ENCODE data around the gene C19orf67. TPM values are rescaled to one million over a fixed set of nuclear protein-coding genes. Genes with fewer than 3 reads are reported as not detected.

Gene C19orf67
- total RNA-seq, 2 experiments from 2014 or later, result not detected

DNA sequence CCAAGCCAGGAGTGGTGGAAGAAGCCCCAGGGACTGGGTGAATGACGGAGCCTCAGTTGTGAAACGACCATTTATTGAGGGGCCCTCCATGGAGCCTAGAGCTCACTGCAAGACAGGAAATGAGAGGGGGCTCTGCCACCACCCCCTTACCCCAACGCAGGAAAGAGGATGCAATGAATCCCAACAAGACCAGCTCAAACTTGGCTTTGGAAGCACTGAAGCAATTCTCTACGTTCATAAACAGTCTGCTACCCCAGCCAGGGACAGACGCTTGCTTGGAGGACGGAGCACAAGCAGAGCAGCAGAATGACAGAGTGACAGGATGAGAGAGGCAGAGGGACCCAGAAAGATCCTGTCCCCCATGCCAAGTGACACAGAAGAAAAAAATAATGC lies 30.9 kb upstream of the C19orf67 start:
- Mint-ChIP-seq H3K4me1 (peaks cover 47% of the 10 kb centered on the region), H3K4me3 (peak overlapping the region; percentile 77), H3K36me3 (peaks cover 2% of the 10 kb centered on the region), H3K27ac (peak overlapping the region; percentile 21), H3K9me3 (ENCODE audit: low read depth) (no peaks in the 10 kb centered on the region), H3K27me3 (no peaks in the 10 kb centered on the region)
- ATAC-seq, result no peak
- DNase-seq, result no peak
- CTCF ChIA-PET, result interaction anchor here (1.4 to 6.3 kb wide), 5 partner anchors 15 to 236 kb away, joined by 3 to 59 read pairs (median 12); partner anchors contain the start of gene ASF1B

DNA sequence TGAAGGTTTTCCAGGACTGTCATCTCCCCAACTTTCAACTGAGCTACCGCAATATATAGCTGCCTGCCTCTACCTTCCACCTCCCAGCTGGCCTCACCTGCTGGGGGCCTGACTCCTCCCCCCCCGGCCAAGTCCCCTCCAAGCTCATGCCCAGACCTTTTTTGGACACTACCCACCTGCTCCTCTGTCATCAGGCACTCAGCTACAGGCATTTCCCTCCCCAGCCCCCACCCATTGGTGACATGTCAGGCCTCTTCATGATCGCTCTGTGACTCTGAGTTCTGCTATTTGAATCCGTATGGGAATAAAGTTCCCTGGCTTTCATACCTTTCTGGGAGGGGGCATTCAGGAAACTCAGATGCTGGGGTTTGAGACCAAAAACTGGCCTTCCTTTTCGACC lies 30.2 kb upstream of the C19orf67 start:
- Mint-ChIP-seq H3K9me3 (ENCODE audit: low read depth) (no peaks in the 10 kb centered on the region), H3K27me3 (no peaks in the 10 kb centered on the region), H3K27ac (no peak overlapping the region), H3K36me3 (no peaks in the 10 kb centered on the region), H3K4me1 (peaks cover 47% of the 10 kb centered on the region), H3K4me3 (peak overlapping the region; percentile 77)
- ATAC-seq (no peak), DNase-seq (no peak)
- CTCF ChIA-PET, result interaction anchor here (0.7 to 6.3 kb wide), 13 partner anchors 9 to 390 kb away, joined by 3 to 59 read pairs (median 4); partner anchors contain the start of gene ASF1B

DNA sequence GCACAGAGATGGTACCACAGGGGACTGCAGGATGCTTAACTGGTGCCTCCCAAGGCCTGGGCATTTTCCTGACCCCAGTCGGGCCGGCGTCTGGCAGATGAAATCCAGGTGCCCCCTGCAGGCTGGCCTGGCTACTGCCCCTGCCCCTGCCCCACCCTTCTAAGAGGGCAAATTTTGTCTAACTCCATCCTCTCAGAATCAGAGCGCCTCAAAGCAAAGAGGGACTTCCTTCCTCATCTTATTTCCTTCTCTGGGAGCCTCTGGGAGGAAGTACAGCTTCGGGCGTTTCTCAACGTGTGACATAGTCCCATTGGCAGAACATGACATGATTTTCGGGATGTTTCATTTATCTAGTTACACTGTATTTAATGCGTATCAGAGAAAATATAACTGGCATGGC lies 29.3 kb upstream of the C19orf67 start:
- CTCF ChIA-PET, result interaction anchor here (0.7 to 6.3 kb wide), 20 partner anchors 10 to 391 kb away, joined by 3 to 59 read pairs (median 4); partner anchors contain the start of genes ASF1B and IL27RA
- DNase-seq (peak; percentile 70), ATAC-seq (no peak)
- H3K36me3 Mint-ChIP-seq, result no peaks in the 10 kb centered on the region
- H3K27ac Mint-ChIP-seq, result no peak overlapping the region
- H3K4me3 Mint-ChIP-seq, result no peak overlapping the region
- peaks cover 47% of the 10 kb centered on the region for H3K4me1 Mint-ChIP-seq
- H3K27me3 Mint-ChIP-seq, result no peaks in the 10 kb centered on the region
- no peaks in the 10 kb centered on the region for H3K9me3 Mint-ChIP-seq (ENCODE audit: low read depth)

DNA sequence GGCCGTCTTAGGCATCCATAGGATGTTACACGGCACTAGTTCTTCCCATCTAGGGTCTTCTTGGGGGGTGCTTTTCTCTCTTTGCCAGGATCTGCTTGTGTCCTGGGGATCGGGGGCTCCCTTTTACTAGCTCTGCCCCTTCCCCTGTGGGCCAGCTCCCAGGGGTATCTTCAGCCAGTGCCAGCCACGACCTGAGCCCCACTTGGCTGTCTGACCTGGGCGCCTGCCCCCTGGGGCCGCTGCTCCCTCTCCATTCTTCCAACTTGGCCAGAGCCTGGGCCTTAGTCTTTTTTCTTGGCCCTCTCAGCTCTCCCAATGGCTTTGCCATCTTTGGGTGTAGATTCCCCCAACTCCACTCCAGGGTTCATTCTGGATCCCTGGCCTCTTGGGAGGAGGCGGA lies 28.9 kb upstream of the C19orf67 start:
- no peak for ATAC-seq
- Mint-ChIP-seq H3K27me3 (no peaks in the 10 kb centered on the region), H3K4me1 (peaks cover 47% of the 10 kb centered on the region), H3K27ac (no peak overlapping the region), H3K4me3 (no peak overlapping the region), H3K9me3 (ENCODE audit: low read depth) (no peaks in the 10 kb centered on the region), H3K36me3 (no peaks in the 10 kb centered on the region)
- CTCF ChIA-PET, result interaction anchor here (0.8 to 6.3 kb wide), 19 partner anchors 10 to 247 kb away, joined by 3 to 59 read pairs (median 5); partner anchors contain the start of genes ASF1B and IL27RA
- no peak for DNase-seq

DNA sequence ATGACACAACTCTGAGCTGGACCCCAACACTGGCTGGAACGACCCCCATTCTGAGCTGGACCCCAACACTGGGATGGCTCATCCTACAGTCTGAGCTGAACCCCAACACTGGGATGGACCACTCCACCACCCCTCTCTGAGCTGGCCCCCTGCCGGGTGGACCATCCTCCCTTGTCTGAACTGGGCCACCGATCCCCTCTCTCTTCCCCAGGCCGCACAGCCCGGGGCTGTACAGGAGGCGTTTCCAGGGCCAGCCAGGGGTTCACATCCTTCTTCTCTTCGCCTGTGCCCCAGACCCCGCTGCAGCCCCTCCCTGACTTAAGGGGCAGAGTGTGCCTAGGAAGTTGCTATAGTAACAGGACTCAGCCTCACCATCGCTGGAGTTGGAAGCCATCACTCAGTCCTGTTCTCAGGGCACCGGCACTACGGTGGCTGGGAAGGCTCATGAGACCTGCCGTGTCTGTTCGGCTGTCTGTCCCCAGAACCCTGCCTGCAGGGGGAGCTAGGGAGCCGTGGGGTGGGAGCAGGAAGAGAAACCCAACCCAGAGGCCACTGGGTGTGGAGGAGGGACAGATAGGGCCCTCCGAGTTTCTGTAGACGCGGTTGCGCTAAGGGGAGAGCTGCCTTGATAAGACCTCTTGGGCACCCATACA lies 28.3 kb upstream of the C19orf67 start:
- ATAC-seq (no peak), DNase-seq (peak; percentile 69)
- Mint-ChIP-seq H3K9me3 (ENCODE audit: low read depth) (no peaks in the 10 kb centered on the region), H3K36me3 (no peaks in the 10 kb centered on the region), H3K4me3 (no peak overlapping the region), H3K4me1 (peaks cover 44% of the 10 kb centered on the region), H3K27me3 (no peaks in the 10 kb centered on the region), H3K27ac (no peak overlapping the region)
- CTCF ChIA-PET, result interaction anchor here (0.8 to 6.3 kb wide), 20 partner anchors 9 to 247 kb away, joined by 3 to 59 read pairs (median 5); partner anchors contain the start of genes ASF1B and IL27RA

DNA sequence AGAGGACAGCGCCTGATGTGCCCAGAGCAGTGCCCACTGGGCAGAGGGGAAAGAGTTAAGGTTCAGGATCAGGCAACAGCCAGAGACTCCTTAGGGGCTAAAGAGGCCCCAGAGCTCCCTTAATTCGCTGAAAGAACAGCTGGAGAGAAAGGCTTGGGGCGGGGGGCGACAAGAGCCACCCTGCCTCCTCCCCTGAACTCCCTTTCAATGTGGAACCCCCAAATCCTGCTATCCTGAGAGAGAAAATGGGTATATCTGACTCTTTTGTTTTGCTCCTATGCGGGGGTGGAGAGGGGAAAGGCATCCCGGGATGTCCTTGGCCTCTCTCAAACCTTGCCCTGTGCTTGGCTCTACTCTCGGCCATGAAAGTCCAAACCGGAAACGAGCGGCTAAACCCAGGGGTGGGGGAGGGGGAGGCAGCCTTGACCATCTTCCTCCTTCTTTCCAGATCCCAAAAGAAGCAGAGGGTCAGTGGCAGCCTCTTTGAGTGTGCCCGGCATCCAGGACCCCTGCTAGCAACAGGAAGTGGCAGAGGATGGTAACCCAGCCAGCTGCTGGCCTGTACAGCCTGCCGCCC lies 27.3 kb upstream of the C19orf67 start:
- H3K27ac Mint-ChIP-seq, result no peak overlapping the region
- H3K4me3 Mint-ChIP-seq, result no peak overlapping the region
- ATAC-seq (no peak), DNase-seq (no peak)
- H3K27me3 Mint-ChIP-seq, result no peaks in the 10 kb centered on the region
- no peaks in the 10 kb centered on the region for H3K36me3 Mint-ChIP-seq
- CTCF ChIA-PET, result interaction anchor here (0.7 to 6.3 kb wide), 7 partner anchors 8 to 232 kb away, joined by 3 to 59 read pairs (median 8); partner anchors contain the start of gene ASF1B
- peaks cover 38% of the 10 kb centered on the region for H3K4me1 Mint-ChIP-seq
- H3K9me3 Mint-ChIP-seq (ENCODE audit: low read depth), result no peaks in the 10 kb centered on the region

DNA sequence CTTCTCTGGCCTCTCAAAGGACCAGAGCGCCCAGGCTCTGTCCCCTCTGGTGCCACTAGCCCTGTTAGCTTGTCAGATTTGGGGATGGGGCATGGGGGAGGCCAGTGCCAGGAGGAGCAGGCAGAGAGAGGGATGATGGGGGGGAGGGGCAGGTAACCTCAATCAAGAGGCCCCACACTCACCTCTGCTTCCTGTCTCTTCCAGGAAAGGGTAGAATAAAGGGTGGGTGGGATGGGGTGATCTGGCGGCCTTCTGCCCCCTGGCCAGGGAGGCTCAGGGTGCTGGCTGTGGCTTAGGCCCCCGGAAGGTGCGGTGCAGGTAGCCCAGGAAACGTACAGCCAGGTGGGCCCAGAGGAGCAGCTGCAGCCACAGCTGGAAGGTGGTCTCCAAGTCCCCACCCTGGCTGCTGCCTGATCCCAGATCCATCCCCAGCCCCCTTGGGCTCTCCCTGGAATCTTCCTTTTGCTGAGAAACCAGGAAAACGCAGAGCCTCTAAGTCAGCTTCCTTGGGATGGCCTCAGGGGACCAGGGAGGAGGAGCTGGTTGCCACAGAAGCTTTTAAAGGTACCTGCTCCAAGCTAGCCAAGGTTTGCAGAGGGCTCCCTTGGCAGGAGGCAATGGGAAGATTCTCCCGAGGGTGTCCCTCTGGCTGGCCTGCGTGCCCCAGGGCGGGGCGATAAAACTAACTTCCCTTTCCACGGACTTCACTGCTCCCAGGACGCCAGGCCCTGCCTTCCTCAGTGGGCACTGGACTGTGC lies 26.6 kb upstream of the C19orf67 start:
- H3K27me3 Mint-ChIP-seq, result no peaks in the 10 kb centered on the region
- H3K4me3 Mint-ChIP-seq, result no peak overlapping the region
- CTCF ChIA-PET, result interaction anchor here (0.7 to 6.3 kb wide), 2 partner anchors 23 to 52 kb away, joined by 3 to 59 read pairs; partner anchors contain the start of gene ASF1B
- DNase-seq, result no peak
- no peak for ATAC-seq
- no peak overlapping the region for H3K27ac Mint-ChIP-seq
- H3K9me3 Mint-ChIP-seq (ENCODE audit: low read depth), result no peaks in the 10 kb centered on the region
- H3K36me3 Mint-ChIP-seq, result no peaks in the 10 kb centered on the region
- peaks cover 37% of the 10 kb centered on the region for H3K4me1 Mint-ChIP-seq

DNA sequence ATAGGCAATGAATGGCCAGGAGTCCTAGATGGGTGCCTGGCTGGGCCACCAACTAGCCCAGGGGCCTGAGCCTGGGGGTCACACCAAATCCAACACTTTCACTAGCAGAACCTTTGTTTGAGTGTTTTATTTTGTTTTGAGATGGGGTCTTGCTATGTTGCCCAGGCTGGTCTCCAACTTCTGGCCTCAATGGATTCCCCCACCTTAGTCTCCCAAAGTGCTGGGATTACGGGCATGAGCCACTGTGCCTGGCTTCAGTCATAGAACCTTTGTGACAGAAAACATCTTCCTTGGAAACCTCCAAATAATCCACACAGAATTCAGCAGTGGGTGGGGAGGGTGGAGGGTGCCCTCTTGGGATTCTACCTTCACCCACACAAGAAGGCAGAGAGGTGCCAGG lies 25.9 kb upstream of the C19orf67 start:
- H3K4me1 Mint-ChIP-seq, result peaks cover 32% of the 10 kb centered on the region
- no peaks in the 10 kb centered on the region for H3K36me3 Mint-ChIP-seq
- CTCF ChIA-PET, result no interaction called here
- H3K27me3 Mint-ChIP-seq, result no peaks in the 10 kb centered on the region
- DNase-seq (no peak), ATAC-seq (no peak)
- H3K4me3 Mint-ChIP-seq, result no peak overlapping the region
- no peak overlapping the region for H3K27ac Mint-ChIP-seq
- no peaks in the 10 kb centered on the region for H3K9me3 Mint-ChIP-seq (ENCODE audit: low read depth)

DNA sequence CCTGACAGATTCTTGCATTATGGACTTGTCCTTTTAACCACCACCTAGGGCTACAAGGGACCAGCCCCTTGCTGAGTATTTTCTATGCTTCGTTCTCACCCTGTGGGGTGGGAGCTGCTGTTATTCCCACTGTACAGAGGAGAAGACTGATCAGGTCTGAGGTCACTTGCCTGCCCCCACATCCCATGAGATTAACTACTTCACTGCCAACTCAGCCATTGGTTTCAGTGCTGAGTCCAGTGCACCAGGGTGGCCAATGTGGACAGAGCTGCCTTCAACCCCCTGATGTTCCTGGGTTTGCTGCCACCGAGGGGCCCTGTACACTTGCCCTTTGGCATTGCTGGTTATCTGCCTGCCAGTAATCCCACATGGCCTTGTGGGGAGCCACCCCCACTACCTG lies 25.1 kb upstream of the C19orf67 start:
- ATAC-seq (no peak), DNase-seq (no peak)
- no peaks in the 10 kb centered on the region for H3K36me3 Mint-ChIP-seq
- CTCF ChIA-PET, result interaction anchor here (0.7 to 0.8 kb wide), 2 partner anchors 12 to 229 kb away, joined by 3 to 4 read pairs; no protein-coding TSS in a partner anchor
- no peak overlapping the region for H3K4me3 Mint-ChIP-seq
- no peaks in the 10 kb centered on the region for H3K27me3 Mint-ChIP-seq
- no peak overlapping the region for H3K27ac Mint-ChIP-seq
- H3K4me1 Mint-ChIP-seq, result peaks cover 24% of the 10 kb centered on the region
- H3K9me3 Mint-ChIP-seq (ENCODE audit: low read depth), result no peaks in the 10 kb centered on the region

DNA sequence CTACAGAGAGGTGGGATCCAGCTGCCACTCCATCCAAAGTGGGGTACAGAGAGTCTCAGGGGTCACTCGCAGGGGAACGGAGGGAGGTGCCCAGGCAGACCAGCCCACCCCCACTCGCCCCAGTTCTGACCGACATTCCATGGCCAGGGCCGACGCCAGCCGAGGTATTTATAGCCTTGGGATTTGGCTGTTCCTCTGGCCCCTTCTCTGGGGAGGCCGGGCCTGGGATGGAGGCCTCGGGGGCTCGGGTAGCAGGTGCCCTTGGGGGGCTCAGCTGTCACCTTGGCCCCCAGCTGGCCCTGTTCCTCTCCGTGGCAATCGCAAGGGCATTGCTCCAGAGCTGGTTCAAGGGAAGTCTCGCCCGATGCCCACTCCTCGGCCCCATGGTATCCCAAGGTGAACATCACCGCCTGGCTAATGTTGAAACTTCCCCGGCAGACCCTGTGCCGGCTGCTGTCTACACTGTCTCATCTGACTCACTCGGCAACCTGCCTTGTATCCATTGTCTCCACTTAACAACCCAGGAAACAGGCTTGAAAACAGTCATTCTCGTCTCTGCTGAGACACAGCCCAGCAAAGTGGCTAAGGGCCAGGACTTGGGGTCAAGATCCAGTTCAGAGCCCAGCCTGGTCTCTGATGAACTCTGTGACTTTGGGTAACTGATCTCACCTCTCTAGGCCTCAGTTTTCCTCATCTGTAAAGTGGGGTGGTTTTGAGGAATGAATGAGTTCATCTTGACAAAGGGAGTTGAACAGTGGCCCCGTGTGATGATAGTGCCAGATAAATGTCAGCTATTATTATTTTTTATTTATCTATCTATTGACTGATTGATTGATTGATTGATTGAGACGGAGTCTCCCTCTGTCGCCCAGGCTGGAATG lies 22.2 kb upstream of the C19orf67 start:
- Mint-ChIP-seq H3K4me3 (no peak overlapping the region), H3K27me3 (no peaks in the 10 kb centered on the region), H3K27ac (no peak overlapping the region), H3K36me3 (no peaks in the 10 kb centered on the region), H3K9me3 (ENCODE audit: low read depth) (no peaks in the 10 kb centered on the region), H3K4me1 (peaks cover 5% of the 10 kb centered on the region)
- ATAC-seq, result no peak
- CTCF ChIA-PET, result interaction anchor here (1.0 kb wide), 1 partner anchor 29 kb away, joined by 5 read pairs; no protein-coding TSS in a partner anchor
- no peak for DNase-seq

DNA sequence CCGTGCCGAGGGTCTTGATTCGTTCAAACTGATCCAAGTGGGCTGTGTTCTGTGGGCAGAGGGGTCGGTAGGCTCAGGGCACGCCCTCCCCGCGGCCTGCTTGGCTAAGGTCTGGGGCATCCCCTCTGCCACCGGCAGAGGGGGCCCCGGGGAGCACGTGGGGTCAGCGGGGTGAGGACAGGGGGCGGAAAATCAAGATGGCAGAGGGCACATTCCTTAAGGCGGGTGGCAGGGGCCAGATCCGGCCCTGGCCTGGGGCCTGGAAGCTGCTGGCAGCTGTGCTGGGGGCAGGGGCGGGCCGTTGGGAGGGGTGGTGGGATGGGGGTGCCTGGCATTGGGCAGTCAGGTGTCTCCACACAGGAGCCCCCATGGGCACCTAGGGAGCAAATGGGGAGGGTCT lies 21.3 kb upstream of the C19orf67 start:
- DNase-seq (no peak), ATAC-seq (no peak)
- H3K4me1 Mint-ChIP-seq, result peaks cover 2% of the 10 kb centered on the region
- no peak overlapping the region for H3K27ac Mint-ChIP-seq
- no peaks in the 10 kb centered on the region for H3K27me3 Mint-ChIP-seq
- H3K9me3 Mint-ChIP-seq (ENCODE audit: low read depth), result no peaks in the 10 kb centered on the region
- H3K4me3 Mint-ChIP-seq, result no peak overlapping the region
- CTCF ChIA-PET, result interaction anchor here (4.4 kb wide), 1 partner anchor 7 kb away, joined by 16 read pairs; no protein-coding TSS in a partner anchor
- H3K36me3 Mint-ChIP-seq, result no peaks in the 10 kb centered on the region

DNA sequence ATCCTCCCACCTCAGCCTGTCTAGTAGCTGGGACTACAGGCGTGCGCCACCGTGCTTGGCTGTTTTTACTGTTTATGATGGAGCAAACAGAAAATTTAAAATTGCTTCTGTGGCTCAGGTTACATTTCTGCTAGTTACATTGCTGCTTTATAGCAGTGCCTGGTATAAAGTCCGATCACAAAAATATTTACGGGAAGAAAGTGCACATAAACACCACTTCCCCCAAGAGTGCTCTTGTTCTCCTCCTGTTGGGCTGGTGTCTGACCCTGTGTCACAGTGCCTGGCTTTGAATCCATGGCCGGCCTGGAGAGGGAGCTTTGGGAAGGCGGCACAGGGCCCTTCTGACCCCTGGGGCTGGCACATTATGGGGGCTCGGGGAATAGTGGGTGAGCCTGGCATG lies 20.1 kb upstream of the C19orf67 start:
- Mint-ChIP-seq H3K36me3 (peaks cover 1% of the 10 kb centered on the region), H3K27me3 (no peaks in the 10 kb centered on the region), H3K27ac (no peak overlapping the region), H3K4me1 (no peaks in the 10 kb centered on the region), H3K4me3 (no peak overlapping the region), H3K9me3 (ENCODE audit: low read depth) (no peaks in the 10 kb centered on the region)
- CTCF ChIA-PET, result interaction anchor here (4.4 kb wide), 1 partner anchor 9 kb away, joined by 16 read pairs; no protein-coding TSS in a partner anchor
- ATAC-seq (no peak), DNase-seq (no peak)
